Bronchial epithelial cell (primary cell): ENCODE measurements around the gene SHROOM3. TPM values are rescaled to one million over a fixed set of nuclear protein-coding genes. Genes with fewer than 3 reads are reported as not detected.

Experiments used
- DNase-seq: peaks from one replicate; pipeline ENCODE4 v3.0.0-alpha.2; 2010; ENCODE audit warnings: low read depth
- FAIRE-seq: peaks from 2 replicates; lab custom pipeline; 2011; peaks lifted over from hg19 to GRCh38; lab: Jason Lieb, UNC
- H3K27me3 ChIP-seq: 2 replicates; pipeline ENCODE4 v1.5.1; 2011; ENCODE audit warnings: low read length; ENCODE audit not compliant: control insufficient read depth, insufficient read depth
- H3K36me3 ChIP-seq: 2 replicates; pipeline ENCODE4 v1.5.1; 2011; ENCODE audit warnings: low read length; ENCODE audit not compliant: control insufficient read depth, insufficient read depth
- H3K4me3 ChIP-seq: 2 replicates; pipeline ENCODE4 v1.5.1; 2011; ENCODE audit warnings: mild to moderate bottlenecking, low read depth, low read length, control low read depth
- CTCF ChIP-seq: IDR thresholded peaks from 2 replicates; pipeline ENCODE4 v1.5.1; 2011; ENCODE audit warnings: mild to moderate bottlenecking, moderate library complexity, low read length, control low read depth, inconsistent platforms; ENCODE audit not compliant: insufficient read depth, severe bottlenecking
- total RNA-seq: library from RNA; depleted of rRNA; stranded (reverse); fragments of >200 nt; gene quantifications from 2 replicates; pipeline ENCODE4 v1.2.1, GENCODE V29; 2014

Gene SHROOM3
- total RNA-seq, 1 donor from 2014 or later: 6.3 TPM

- TF ChIP-seq CTCF: no peak
- DNase-seq (no peak), FAIRE-seq (no peak)
- H3K4me3 ChIP-seq: no peak overlapping the region
- H3K27me3 ChIP-seq: no peaks in the 10 kb centered on the region
- no peaks in the 10 kb centered on the region for H3K36me3 ChIP-seq
Measured at GRCh38 chr4:76484654-76485053, 49.6 kb downstream of the SHROOM3 start.

- Histone ChIP-seq H3K27me3 (no peaks in the 10 kb centered on the region), H3K36me3 (no peaks in the 10 kb centered on the region), H3K4me3 (no peak overlapping the region)
- TF ChIP-seq CTCF: no peak
- FAIRE-seq (no peak), DNase-seq (peak; percentile 60)
Measured at GRCh38 chr4:76485450-76485849, 50.4 kb downstream of the SHROOM3 start.

- Histone ChIP-seq H3K4me3 (no peak overlapping the region), H3K27me3 (no peaks in the 10 kb centered on the region), H3K36me3 (no peaks in the 10 kb centered on the region)
- TF ChIP-seq CTCF: no peak
- FAIRE-seq (no peak), DNase-seq (no peak)
Measured at GRCh38 chr4:76486588-76487276, 51.7 kb downstream of the SHROOM3 start.

- FAIRE-seq (no peak), DNase-seq (no peak)
- Histone ChIP-seq H3K27me3 (no peaks in the 10 kb centered on the region), H3K4me3 (no peak overlapping the region), H3K36me3 (no peaks in the 10 kb centered on the region)
- TF ChIP-seq CTCF: no peak
Measured at GRCh38 chr4:76487621-76488020, 52.6 kb downstream of the SHROOM3 start.

- DNase-seq (no peak), FAIRE-seq (no peak)
- Histone ChIP-seq H3K4me3 (no peak overlapping the region), H3K36me3 (no peaks in the 10 kb centered on the region), H3K27me3 (no peaks in the 10 kb centered on the region)
- TF ChIP-seq CTCF: no peak
Measured at GRCh38 chr4:76488455-76488854, 53.4 kb downstream of the SHROOM3 start.
